ENCODE measurements around the gene FBXO3.

Gene FBXO3

DNA sequence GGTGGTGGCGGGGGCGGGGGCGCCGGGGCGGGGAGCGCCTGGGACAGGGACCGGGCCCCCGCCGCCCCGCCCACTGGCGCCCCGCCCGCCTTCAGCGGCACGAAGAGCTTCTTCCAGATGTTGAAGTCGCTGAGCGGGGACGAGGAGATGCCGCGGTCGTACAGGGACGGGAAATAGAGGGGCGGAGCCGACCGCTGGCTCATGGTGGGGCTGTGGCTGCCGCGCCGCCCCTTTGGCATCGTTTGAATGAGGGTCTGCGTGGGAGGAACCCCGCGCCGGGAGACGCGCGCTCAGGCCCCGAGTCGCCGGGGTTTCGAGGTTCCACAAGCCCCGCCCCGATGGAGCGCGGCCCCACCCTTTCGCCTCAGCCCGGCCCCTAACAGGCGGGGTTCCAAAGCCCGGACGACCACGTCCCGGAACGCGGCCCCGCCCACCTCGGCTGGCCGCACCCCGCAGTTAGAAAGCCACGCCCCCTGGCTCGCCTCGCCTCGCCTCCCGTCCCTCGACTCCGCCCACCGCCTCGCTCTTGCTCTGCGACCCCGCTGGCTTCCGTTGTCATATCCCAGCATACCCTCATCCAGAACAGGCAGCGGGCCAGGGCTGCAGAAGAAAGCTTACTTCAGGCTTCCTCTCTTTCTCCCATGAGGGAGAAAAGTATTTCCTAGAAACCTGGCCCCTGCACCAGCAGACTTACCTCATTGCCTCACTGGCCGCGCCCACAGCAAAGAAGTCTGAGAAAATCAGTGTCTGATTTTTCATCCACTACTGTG, 73.6 kb downstream of the FBXO3 start, which contains the start of gene C11orf91:
Gene C11orf91, minus strand, starts transcription at position 325 of the 770 bp plus-strand sequence. Its CDS starts 86 bp downstream, at position 239.
- DNase-seq = peak; percentile 97

DNA sequence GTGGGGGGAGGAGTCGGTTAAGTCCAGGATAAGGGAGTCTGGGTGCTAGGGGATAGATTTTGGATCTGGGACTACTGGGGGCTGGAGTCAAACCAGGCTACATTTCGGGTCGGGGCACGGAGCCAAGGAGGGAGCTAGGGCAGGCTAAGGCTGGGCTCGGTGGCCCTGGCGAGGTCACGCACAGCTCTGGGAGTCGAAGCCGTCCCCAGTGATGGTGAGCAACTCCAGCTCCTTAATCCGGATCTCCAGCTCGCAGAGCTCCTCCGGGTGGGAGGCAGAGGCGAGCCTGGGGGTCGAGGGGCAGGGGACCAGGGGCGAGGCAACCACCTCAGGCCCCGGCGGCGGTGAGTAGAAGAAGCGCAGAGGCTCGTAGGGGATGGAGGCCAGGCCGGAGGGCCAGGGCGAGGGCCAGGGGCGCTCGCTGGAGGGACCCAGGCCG, 74.2 kb downstream of the FBXO3 start:
- DNase-seq = no peak

DNA sequence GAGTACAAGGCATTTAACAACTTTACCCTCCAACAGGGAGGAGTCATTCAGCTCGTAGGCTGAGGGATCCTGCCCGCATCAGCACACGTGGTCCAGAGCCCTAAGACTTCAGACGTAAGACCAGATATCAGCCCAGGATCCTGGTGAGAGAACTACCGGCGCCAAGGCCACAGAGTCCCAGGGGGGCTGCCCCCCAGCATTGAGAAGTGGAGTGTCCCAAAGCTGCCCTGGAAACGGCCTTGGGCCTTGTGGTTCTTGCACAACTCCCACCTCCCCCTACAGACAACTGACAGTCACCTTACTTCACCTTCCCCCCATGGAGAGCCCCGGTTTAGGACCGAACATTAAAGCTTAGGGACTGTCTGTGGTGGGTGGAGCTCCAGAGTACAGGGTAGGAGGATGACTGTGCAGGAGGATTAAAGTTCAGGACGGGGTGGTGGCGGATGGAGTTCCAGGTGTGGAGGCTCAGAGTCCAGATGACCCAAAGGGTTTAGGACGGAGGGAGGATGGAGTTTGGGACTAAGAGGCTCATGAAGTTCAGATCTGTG, 74.7 kb downstream of the FBXO3 start:
- DNase-seq = no peak

- DNase-seq = no peak
Measured at GRCh38 chr11:33698921-33699320, 75.4 kb downstream of the FBXO3 start.

- no peak for DNase-seq
Measured at GRCh38 chr11:33697997-33698396, 76.3 kb downstream of the FBXO3 start.

GRCh38 chr11:33696931-33697638, 77.2 kb downstream of the FBXO3 start:
- no peak for DNase-seq

DNA sequence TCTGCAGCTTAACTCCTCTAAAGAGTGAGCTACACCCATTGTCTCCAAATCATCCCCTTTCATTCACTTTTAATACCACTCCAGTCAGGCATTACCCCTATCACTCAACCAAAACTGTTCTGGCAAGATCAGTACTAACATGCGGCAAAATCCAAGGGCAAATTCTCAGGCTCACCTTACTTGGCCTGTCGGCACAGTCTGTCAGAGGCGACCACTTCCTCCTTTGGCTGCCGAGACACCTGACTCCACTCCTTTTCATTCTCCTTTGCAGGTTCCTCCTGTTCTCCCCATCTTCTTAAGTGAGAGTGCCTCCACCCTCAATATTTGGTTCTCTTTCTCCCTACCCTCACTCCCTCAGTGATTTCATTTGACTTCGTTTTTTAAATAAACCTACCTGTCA, 77.9 kb downstream of the FBXO3 start:
- no peak for DNase-seq

DNA sequence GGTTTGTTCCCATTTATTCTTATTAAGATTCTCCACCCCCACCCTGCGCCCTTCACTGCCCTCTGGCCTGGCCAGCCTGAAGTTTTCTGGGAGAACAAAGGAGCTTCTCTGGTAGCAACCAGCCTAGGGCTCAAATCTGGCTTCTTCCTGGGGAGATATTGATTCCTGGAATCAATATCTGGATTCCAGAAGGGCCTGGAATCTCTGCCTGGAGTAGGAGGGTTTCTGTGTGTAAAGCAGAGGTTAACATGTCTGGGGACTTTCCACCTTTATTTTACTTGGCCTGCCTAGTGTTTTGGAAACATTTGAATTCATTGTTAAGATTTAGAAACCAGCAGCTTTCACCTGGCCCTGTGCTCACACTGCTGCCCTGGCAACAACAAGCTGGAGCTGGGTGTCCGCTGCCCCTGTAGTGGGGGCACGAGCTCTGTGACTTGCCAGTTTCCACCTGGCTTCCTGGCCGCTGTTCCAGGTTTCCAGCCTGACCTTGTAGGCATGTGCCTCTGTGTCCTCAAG, 79.2 kb downstream of the FBXO3 start:
- DNase-seq = no peak

- DNase-seq = no peak
Measured at GRCh38 chr11:33694346-33695050, 79.8 kb downstream of the FBXO3 start.

DNA sequence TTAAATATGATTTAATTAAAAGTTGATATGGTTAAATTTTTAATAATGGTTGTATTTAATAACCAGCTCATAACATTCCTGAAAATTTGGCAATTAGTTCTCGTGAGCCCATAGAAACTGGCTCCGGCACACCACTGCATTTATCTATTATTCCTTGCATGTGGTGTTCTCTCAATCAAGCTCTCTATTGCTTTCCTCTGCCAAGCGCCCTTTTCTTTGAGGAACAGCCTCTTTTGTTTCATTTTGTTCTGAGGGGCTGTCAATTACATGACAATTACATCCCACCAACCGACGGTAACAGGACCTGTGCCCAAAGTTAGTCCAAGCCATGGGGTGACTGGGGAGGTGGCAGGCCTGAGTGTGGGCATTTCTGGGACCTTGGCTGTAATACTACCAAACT, 81.8 kb downstream of the FBXO3 start:
- DNase-seq = no peak

DNA sequence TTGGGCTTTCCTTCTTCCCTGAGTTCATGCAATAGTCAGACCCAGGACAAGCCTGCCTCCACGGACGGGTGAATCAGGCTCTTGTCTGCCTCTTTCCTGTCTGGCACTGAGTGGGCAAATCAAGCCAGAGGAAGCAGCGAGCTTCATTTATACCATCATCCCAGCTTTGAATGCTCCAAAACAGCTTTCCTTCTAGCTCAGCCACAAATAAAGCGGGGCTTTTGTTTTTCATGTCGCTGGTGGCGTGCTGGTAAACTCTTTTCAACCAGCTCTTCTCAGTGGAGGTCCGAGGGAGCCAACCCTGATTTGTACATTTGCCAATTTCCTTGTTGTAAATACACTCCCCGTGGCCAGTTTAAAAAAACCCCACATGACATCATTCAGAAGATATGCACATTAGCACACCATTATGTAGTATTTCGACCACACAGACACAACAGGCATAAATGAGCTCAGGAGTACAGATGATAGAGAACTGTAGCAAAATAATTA, 82.3 kb downstream of the FBXO3 start:
- peak; percentile 98 for DNase-seq

DNA sequence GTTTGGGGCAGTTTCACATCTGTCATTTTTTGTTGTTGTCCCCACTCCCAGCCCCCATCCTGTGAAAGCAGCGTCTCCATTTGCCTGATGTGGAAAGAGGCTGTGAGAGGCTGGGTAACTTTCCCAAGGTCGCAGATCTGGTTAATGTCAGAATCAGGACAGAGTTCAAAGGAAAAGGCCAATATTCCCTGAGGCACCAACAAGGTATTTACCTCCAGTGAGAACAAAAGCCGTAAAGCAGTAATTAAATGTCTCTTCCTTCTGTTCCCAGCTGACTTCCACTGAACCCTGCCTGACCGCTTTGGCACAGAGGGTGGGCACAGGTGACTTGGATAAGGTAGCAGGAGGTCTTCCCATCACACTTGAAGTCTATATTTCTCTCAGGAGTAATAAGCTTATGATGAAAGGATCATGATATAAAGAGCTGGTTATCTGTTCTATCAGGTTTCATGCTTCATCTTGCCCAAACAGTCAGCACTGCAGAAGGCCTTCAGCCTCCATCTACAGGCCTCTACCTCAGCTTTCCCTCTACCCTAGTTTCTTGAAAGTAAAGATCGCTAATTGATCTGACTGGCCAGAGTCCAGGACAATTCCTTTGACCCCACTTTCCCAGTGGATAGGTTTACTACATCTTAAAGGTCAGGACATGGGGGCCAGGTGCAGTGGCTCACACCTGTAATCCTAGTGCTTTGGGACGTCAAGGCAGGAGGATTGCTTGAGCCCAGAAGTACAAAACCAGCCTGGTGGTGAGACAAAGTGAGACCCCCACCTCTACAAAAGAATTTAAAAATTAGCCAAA, 83.1 kb downstream of the FBXO3 start:
- DNase-seq = no peak
